ENCODE results near the gene USE1.
A peak's percentile ranks its signal among the peaks of the same experiment; 100 is the strongest.

USE1 gene

DNA sequence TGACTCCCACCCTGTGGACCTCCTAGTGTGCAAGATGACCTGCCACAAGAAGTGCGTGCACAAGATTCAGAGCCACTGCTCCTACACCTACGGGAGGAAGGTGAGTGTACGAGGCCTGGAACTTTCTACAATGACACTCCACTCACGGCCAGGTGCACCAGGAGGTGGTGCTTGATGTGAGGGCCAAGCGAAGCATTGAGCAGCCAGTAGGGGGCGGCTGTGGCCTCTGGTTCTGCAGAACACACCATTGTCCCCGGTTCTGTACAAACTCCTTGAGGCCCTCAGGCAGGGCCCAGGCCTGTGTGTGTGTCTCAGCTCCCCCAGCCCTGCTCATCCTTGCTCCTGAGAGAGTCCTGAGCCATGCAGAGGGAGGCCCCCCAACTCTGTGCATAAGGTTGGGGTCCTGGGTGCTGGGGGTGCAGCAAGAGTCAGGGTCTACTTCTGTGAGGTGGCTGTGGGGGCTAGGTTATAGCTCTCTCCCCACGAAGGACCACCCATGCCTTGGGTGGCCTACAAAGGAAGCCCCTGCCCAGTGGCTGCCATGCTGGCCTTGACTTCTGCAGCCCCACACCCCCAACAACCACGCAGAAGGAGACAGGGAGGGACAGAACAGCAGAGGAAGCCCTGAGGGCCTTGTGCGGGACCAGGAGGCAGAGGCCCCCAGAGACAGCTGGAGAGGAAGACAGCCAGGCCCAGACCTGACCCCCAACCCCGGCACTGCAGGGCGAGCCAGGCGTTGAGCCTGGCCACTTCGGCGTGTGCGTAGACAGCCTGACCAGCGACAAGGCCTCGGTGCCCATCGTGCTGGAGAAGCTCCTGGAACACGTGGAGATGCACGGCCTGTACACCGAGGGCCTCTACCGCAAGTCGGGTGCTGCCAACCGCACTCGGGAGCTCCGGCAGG lies 9.7 kb upstream of the USE1 start:
- TF ChIP-seq, protein P1, sequence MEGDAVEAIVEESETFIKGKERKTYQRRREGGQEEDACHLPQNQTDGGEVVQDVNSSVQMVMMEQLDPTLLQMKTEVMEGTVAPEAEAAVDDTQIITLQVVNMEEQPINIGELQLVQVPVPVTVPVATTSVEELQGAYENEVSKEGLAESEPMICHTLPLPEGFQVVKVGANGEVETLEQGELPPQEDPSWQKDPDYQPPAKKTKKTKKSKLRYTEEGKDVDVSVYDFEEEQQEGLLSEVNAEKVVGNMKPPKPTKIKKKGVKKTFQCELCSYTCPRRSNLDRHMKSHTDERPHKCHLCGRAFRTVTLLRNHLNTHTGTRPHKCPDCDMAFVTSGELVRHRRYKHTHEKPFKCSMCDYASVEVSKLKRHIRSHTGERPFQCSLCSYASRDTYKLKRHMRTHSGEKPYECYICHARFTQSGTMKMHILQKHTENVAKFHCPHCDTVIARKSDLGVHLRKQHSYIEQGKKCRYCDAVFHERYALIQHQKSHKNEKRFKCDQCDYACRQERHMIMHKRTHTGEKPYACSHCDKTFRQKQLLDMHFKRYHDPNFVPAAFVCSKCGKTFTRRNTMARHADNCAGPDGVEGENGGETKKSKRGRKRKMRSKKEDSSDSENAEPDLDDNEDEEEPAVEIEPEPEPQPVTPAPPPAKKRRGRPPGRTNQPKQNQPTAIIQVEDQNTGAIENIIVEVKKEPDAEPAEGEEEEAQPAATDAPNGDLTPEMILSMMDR (conservative IDR thresholded peaks at IDR 0.05; ENCODE audit: control insufficient read depth, insufficient read depth, low read depth, low read length) = peak; percentile 63
- DNase-seq (ENCODE audit: low read depth) = peak; percentile 63
- H3K4me3 ChIP-seq (ENCODE audit: control insufficient read depth, low read depth, low read length) = no peak overlapping the region

- H3K4me3 ChIP-seq (ENCODE audit: control insufficient read depth, low read depth, low read length) = no peak overlapping the region
- DNase-seq (ENCODE audit: low read depth) = no peak
- TF ChIP-seq, protein P1 (conservative IDR thresholded peaks at IDR 0.05; ENCODE audit: control insufficient read depth, insufficient read depth, low read depth, low read length) = no peak
These were observed 8.2 kb upstream of the USE1 start for GRCh38 chr19:17206736-17207581.

GRCh38 chr19:17209126-17210036 lies 5.8 kb upstream of the USE1 start:
- no peak overlapping the region for H3K4me3 ChIP-seq (ENCODE audit: control insufficient read depth, low read depth, low read length)
- peak; percentile 51 for DNase-seq (ENCODE audit: low read depth)
- TF ChIP-seq, protein P1 (conservative IDR thresholded peaks at IDR 0.05; ENCODE audit: control insufficient read depth, insufficient read depth, low read depth, low read length) = no peak

- peak; percentile 45 for DNase-seq (ENCODE audit: low read depth)
- H3K4me3 ChIP-seq (ENCODE audit: control insufficient read depth, low read depth, low read length) = no peak overlapping the region
- TF ChIP-seq, protein P1 (conservative IDR thresholded peaks at IDR 0.05; ENCODE audit: control insufficient read depth, insufficient read depth, low read depth, low read length) = no peak
These were observed 4.9 kb upstream of the USE1 start for GRCh38 chr19:17210296-17210695.

GRCh38 chr19:17211547-17212446 lies 3.4 kb upstream of the USE1 start:
- H3K4me3 ChIP-seq (ENCODE audit: control insufficient read depth, low read depth, low read length) = no peak overlapping the region
- no peak for DNase-seq (ENCODE audit: low read depth)
- TF ChIP-seq, protein P1 (conservative IDR thresholded peaks at IDR 0.05; ENCODE audit: control insufficient read depth, insufficient read depth, low read depth, low read length) = no peak
